GM10847 (cell line): ENCODE measurements around the gene OR51I2.

ENCODE experiments used
- POLR2A ChIP-seq: IDR thresholded peaks from 2 replicates; pipeline ENCODE4 v1.6.1; 2011; ENCODE audit not compliant: insufficient read length; ENCODE audit errors: extremely low read depth

The OR51I2 gene, protein sequence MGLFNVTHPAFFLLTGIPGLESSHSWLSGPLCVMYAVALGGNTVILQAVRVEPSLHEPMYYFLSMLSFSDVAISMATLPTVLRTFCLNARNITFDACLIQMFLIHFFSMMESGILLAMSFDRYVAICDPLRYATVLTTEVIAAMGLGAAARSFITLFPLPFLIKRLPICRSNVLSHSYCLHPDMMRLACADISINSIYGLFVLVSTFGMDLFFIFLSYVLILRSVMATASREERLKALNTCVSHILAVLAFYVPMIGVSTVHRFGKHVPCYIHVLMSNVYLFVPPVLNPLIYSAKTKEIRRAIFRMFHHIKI

DNA sequence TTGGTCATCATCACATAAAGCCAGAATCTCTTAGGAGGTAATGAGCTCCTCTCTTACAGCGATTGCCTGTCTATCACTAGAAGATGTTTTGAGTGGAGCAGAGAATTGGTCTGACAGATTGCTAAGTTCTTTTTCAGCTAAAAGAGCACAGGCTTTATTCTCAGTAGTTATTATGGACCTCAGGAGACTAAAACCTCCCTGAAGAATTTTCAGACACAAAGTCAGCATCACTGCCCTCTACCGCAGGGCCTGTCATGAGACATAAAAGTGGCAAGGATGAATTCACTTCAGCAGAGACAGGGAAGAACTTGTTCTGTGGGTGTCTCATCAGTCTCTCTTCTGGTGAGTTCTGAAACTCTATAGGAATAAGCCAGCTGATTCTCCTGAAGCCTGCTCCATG, at the start of gene OR51I2:
TSS of gene OR51I2 (plus strand) at position 301 of the 400 bp plus-strand sequence. CDS start 4,166 bp downstream, outside the sequence.
- no peak for TF ChIP-seq POLR2A

DNA sequence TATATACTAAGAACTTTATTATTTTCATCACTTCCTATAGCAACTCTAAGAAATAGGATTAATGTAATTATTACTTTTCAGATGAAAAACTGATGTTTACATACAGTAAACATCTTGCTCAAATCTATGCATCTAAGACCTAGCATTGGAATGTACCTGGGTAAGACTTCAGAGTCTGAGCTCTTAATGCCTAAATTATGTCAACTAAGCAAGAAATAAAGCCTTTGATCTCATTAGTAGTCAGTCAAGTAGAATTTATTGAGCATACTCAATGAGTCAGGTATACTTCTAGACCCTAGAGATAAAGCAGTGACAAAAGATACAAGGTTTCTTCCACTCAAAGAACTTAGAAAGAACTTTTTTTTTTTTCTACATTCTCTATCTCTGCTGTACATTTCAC, 44.0 kb upstream of the OR51I2 start:
- no peak for TF ChIP-seq POLR2A

DNA sequence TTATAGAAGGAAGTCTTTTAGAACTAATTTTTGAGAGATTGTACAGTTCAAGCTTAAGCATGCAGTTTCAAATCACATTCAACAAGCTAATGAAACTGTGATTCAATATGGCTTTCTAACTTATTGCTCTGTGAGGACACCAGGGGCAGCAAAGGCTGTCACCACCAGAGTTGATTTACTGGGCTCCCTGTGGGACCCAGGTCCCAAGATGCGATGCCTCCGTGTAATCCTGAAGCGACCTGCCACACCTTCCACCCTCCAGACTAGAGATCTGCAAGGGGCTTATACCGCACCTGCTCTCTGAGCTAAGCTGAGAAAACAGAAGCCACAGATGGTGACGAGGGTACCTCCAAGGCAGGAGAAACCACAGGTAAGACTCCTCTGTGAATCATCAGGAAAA, 28.1 kb upstream of the OR51I2 start:
- no peak for TF ChIP-seq POLR2A

DNA sequence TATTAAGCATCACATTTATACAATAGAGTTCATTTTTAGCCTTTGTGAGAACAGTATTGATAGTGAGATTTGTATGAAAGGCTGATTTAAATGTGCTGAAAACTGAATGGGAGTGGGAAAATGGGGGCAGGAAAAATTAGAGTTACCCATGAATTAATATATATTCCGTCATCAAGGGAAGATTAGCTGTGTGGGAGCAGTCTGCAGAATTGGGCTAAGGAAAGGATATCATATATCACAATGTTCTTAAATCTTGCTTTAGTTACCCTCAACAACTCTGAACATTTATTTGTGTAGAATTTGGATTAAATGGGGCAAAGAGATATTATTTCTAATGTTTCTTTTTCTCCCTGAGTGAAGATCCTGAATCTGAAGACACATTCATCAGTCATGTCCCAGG, 27.3 kb upstream of the OR51I2 start, which contains the start of gene OR51Q1:
TSS of gene OR51Q1 (plus strand) at position 301 of the 400 bp plus-strand sequence. CDS start at position 391, 90 bp downstream.
- no peak for TF ChIP-seq POLR2A

DNA sequence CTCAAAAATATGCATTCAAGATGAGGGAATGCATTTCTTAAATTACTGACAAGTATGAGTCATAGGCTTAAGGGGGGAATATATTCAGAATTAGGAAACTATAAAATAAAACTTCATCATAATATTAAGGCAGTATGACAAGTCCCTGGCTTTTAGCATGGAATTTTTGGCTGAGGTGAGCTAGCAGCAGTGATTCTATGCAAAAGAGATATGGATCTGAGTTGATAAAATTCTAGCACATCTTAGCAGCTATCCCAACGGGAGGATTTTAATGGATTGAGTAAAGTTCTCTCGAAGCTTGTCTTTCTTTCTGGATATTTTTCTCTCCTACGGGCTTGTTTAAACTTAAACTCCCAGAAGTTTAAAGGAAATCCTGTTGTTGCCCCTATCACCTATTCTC, 26.0 kb upstream of the OR51I2 start:
- TF ChIP-seq POLR2A: no peak

DNA sequence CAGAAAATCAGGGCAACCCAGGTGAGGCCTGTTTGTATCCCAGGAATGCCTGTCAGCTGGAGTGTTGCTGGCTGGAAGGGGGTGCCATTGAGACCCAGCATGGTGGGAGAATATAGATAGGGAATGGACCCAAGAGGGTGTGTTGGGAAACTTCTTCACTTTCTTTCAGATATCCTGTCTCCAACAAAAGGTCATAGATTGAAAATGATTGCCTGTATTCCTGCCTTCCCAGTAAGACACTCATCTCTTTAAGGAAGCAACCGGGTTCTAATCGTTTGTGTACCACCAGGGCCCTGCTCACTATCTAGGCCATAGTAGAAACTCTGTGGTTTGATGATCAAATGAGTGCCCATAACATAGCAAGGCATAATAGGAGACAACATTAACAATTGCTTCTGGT, 7.7 kb upstream of the OR51I2 start, which contains the start of gene OR51I1:
TSS of gene OR51I1 (minus strand) at position 101 of the 400 bp plus-strand sequence. CDS start at position 101, 0 bp downstream.
- TF ChIP-seq POLR2A: no peak

DNA sequence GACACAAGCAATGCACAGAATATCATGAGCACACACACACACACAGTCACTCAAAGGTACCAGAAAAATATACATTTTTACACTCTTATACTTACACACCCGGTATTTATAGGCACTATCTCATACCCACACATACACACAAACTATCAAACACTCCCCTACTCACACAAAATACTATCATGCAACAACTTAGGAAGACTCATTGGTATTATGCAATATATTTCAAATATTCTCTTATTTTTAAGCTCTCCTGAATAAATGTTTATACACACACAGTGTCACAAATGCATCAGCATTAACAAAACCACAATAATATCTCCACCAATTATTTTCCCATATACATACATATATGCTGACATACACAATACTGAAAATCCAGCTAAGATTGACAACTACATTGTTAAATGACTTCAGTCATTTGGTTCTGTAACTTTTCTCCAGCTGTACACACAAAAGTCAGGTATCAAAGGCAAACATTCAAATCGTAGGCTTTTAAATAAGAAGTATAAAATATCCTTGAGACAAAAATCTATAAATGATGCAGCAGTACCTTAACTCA, 5.2 kb upstream of the OR51I2 start:
- no peak for TF ChIP-seq POLR2A

DNA sequence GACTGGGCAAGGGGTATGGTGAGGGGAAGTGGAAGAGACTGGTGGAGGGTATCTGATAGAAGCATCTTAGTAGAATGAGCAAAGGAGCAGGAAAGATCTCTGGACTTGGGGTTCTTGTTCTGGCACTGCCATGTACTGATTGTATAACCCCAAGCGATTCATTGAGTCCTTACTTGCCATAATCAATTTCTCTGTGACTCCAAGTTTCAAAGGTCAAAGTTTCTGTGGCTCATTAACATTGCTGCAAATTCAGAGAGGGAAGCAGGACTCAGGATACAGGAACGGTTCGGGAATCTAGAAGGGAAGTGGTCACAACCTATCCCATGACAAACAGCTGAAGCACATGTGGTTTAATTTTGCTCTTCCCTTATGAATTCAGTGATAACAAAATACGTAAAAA, 309 bp downstream of the OR51I2 start:
- no peak for TF ChIP-seq POLR2A

DNA sequence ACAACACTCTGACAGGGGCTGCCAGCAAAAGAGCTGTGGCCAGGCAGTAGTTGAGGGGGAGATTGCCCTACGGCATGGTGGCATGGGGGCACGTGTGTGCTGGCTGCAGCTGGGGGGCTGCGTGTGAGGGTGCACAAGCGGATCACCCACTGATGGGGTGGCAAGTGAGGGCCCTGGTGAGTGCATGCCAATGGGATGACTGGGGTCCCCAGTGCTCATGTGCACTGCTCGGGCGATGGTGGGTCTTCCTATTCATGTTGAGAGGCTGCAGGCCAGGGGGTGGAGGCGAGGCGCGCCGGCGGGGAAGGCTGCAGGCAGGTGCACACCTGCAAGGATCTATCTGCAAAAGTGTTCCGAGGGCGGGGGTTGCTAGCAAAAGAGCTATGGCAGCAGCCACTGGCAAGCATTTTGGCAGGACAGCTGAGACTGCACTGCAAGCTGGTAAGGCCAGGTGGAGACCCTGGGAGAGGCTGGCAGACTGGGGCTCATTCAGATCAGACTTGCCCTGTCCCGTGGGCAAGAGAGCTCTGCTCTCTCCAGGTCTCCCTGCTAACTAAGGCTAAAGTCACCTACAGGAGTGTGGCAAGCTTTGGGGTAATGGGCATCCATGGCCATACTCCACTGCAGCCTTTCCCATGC, 12.0 kb downstream of the OR51I2 start:
- TF ChIP-seq POLR2A: no peak

DNA sequence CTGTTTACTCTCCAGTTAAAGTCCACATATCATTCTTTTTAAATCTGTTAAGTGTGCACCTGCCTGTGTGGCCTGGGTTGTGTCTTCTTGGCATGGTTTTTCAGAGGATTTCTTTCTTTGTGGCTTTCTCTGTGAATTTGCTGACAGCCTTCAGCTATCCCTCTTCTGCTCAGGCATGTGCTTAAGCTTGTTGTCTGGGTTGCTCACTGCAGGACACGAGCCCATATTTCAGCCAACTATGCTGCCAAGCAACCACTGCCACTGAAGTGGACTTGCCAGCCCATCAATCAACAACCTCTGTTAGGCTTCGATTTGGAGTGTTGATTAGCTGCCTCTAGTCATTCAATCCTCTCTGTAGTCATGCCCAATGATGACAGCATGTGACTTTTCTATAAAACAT, 18.4 kb downstream of the OR51I2 start:
- TF ChIP-seq POLR2A: no peak

DNA sequence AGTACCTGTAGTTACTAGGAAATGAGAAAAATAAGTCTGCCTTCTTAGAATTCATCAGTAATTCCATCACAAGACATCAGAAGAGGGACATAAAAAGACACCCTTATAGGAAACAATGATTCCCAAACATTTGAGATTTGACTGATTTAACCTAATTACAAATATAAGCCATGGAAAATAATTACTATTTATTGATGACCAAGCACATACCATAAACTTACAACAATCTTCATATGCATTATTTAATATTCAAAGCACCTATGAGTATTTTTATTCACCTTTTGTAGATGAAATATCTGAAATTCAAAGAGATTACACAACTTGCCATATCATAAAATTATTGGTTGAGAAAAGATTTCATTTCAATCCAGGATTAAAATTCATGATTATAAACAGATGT, 24.8 kb downstream of the OR51I2 start:
- TF ChIP-seq POLR2A: no peak

DNA sequence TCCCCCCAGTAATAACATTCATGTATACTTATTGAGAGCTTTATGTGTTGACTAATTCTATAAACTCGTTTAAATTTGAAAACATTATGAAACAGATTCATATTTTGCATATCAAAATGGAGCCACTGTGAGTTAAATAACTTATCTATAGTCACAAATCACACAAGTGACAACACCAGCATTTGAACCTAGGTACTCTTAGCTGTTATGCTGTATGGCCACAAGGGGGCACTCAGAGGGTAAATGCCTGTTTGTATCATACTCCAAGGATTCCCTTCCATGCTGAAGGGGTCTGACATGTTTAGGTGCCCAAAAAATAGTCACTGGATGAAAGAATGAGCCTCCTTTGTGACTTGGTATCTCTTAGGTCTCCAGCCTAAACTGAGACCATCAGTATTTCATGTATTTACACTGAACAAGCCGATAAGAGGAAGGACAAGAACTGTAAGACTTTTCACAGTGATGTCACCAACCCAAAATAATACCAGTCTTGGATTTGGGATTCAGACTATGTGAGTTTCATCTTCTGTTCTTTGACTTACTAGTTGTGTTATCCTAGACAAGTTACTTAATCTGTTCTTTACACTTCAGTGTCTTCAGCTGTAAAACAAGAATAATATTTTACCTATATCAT, 27.2 kb downstream of the OR51I2 start:
- TF ChIP-seq POLR2A: no peak

DNA sequence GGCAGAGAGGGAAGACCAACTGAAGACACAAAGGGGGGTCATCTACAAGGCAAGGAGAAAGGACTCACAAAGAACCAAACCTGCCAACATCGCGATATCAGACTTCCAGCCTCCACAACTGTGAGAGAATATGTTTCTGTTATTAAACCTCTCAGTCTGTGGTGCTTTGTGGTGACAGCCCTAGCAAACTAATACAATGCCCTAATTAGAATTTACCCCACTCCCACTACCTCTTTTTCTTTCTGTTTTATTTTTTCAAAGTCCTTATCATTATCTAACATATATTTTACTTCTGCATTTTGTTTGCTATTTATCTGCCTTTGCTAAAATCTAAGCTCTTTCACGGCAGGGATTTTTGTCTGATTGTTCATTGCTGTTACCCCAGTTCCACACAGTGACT, 36.9 kb downstream of the OR51I2 start:
- no peak for TF ChIP-seq POLR2A

DNA sequence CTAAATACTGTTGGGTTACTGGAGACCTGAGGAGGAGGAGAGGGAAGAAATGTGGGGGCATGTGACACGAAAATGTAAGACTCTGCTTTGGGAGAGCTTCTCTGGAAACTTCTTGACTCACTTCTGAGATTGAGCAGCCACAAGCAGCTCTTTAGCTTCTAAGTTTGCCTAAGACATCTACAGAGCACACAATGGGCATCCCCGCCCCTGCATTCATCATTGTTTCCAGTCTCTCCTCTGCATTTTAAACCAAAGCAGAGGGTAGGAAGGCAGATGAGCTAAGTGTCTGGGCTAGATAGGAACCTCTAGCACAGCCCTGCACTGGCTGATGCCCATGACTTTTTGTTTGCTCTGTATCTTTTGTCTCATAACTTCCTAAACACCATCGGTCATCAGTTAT, 37.3 kb downstream of the OR51I2 start:
- TF ChIP-seq POLR2A: no peak

DNA sequence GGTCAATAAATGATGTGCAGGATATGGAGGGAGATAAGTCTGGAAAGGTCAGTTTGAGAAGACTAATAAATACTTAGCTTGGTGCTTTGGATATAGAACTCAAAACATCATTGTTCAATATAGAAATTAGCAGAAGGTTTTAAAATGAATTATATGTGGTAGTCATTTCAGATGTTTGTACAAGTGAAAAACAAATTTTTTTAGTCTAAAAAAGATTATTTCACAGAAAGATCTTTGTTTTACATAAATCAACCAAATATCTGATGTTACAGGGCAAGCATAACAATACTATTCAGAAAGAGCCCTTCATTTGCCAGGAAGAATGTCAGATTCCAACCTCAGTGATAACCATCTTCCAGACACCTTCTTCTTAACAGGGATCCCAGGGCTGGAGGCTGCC, 39.3 kb downstream of the OR51I2 start, which contains the start of gene OR52D1:
TSS of gene OR52D1 (plus strand) at position 301 of the 400 bp plus-strand sequence. CDS start at position 323, 22 bp downstream.
- TF ChIP-seq POLR2A: no peak

DNA sequence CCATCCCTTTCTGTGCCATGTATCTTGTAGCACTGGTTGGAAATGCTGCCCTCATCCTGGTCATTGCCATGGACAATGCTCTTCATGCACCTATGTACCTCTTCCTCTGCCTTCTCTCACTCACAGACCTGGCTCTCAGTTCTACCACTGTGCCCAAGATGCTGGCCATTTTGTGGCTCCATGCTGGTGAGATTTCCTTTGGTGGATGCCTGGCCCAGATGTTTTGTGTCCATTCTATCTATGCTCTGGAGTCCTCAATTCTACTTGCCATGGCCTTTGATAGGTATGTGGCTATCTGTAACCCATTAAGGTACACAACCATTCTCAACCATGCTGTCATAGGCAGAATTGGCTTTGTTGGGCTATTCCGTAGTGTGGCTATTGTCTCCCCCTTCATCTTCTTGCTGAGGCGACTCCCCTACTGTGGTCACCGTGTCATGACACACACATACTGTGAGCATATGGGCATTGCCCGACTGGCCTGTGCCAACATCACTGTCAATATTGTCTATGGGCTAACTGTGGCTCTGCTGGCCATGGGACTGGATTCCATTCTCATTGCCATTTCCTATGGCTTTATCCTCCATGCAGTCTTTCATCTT, 39.8 kb downstream of the OR51I2 start:
- no peak for TF ChIP-seq POLR2A
